Endodermal cell (in vitro differentiated cells): ENCODE measurements around the gene HTRA1. TPM values are rescaled to one million over a fixed set of nuclear protein-coding genes. Genes with fewer than 3 reads are reported as not detected.

Source experiments
- DNase-seq: peaks from one replicate; pipeline ENCODE4 v3.0.0-alpha.2; 2017
- H3K27ac ChIP-seq: 2 replicates; pipeline ENCODE4 v1.5.1; 2013; ENCODE audit warnings: mild to moderate bottlenecking, low read depth, low read length, moderate library complexity
- H3K27me3 ChIP-seq: 2 replicates; pipeline ENCODE4 v1.6.1; 2013; ENCODE audit warnings: mild to moderate bottlenecking, low read length, moderate library complexity; ENCODE audit not compliant: insufficient read depth, control insufficient read depth, poor library complexity, severe bottlenecking
- H3K36me3 ChIP-seq: 2 replicates; pipeline ENCODE4 v1.7.0; 2013; ENCODE audit warnings: mild to moderate bottlenecking, low read length, moderate library complexity; ENCODE audit not compliant: control insufficient read depth, insufficient read depth
- H3K4me1 ChIP-seq: one replicate; pipeline ENCODE4 v1.7.0; 2013; ENCODE audit warnings: low read length; ENCODE audit not compliant: control insufficient read depth, insufficient read depth
- H3K4me3 ChIP-seq: 2 replicates; pipeline ENCODE4 v1.5.1; 2013; ENCODE audit warnings: mild to moderate bottlenecking, low read length, moderate library complexity
- H3K9ac ChIP-seq: 2 replicates; pipeline ENCODE4 v1.6.1; 2013; ENCODE audit warnings: mild to moderate bottlenecking, low read length, moderate library complexity; ENCODE audit not compliant: poor library complexity, severe bottlenecking; ENCODE audit errors: extremely low read depth
- H3K9me3 ChIP-seq: 2 replicates; pipeline ENCODE4 v1.6.1; 2013; ENCODE audit warnings: mild to moderate bottlenecking, low read length, moderate library complexity; ENCODE audit not compliant: control insufficient read depth
- H3K27ac Mint-ChIP-seq: 2 replicates; pipeline ENCODE4 v1.8.0; 2020; ENCODE audit warnings: mixed read lengths
- H3K27me3 Mint-ChIP-seq: 2 replicates; pipeline ENCODE4 v1.8.0; 2021; ENCODE audit warnings: mild to moderate bottlenecking, mixed read lengths; ENCODE audit not compliant: insufficient read depth
- H3K36me3 Mint-ChIP-seq: 2 replicates; pipeline ENCODE4 v1.8.0; 2020; ENCODE audit warnings: low read depth, mixed read lengths
- H3K4me1 Mint-ChIP-seq: 2 replicates; pipeline ENCODE4 v1.8.0; 2020; ENCODE audit warnings: mixed read lengths
- H3K4me3 Mint-ChIP-seq: 2 replicates; pipeline ENCODE4 v1.8.0; 2020; ENCODE audit warnings: mild to moderate bottlenecking, moderate library complexity, mixed read lengths
- H3K9me3 Mint-ChIP-seq: 2 replicates; pipeline ENCODE4 v1.8.0; 2020; ENCODE audit warnings: mild to moderate bottlenecking, mixed read lengths
- CTCF ChIP-seq: fragments of 200-600 bp; sonication (generic); conservative IDR thresholded peaks from 2 replicates; pipeline ENCODE4 v1.5.0; 2021; ENCODE audit warnings: antibody characterized with exemption, mild to moderate bottlenecking
- WGBS, 2 experiments: methylation state at CpG; one replicate each; pipeline versions ENCODE4 v1.1.5 to v1.1.7; 2013; ENCODE audit warnings: missing lambda C conversion rate in 2 of 2, mixed read lengths in 1 of 2; ENCODE audit not compliant: insufficient coverage in 1 of 2, insufficient read length in 1 of 2; 5-methylcytosine and 5-hydroxymethylcytosine counted together
- microRNA-seq: library from miRNA; unstranded; fragments of <30 nt; microRNA quantifications from one replicate; pipeline ENCODE4 v1.2.0, GENCODE V29; 2020; ENCODE audit warnings: borderline microRNAs expressed
- total RNA-seq, 2 donors: library from RNA; stranded (reverse); fragmentation: NEBNext Ultra II Directional in 1 of 2; extraction: Animal tissue kit (Norgen Biotek cat#: 25700) in 1 of 2; gene quantifications; 2 replicates in 1 of 2; 3 replicates in 1 of 2; pipeline ENCODE4 v1.2.1, GENCODE V29; 2021

HTRA1 gene
- total RNA-seq, 2 donors from 2014 or later: 1.7 to 3.1 TPM

DNA sequence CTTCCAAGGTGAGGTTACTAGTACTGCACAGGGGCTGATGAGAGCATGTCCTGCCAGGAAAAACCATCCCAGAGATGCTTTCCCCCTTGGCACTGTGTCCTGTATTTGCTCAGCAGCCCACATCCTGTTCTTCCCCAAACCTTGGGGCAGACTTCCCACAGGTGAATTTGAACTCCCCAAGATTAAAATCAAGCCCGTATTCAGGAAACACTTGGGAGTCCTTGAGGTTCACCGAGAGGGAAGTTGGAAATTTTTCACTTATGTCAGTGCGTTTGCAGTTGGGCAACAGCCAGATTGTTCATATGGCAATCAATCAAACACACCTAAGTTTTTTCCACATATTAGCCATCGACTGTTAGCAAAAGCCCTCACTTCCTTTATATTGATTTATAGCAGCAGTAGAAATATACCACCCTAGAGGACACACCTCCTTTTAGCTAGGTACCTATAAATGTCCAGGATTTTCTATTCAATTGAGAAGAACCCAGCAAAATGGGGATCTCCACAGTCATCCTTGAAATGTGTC, 99.0 kb downstream of the HTRA1 start, which contains the start of gene DMBT1:
Gene DMBT1, plus strand, starts transcription at position 476 of the 526 bp plus-strand sequence. Its CDS starts 17 bp downstream, at position 493.
- 96% methylated on average over 3 to 4 of the region's 4 CpGs for whole genome bisulfite sequencing, 2 experiments

DNA sequence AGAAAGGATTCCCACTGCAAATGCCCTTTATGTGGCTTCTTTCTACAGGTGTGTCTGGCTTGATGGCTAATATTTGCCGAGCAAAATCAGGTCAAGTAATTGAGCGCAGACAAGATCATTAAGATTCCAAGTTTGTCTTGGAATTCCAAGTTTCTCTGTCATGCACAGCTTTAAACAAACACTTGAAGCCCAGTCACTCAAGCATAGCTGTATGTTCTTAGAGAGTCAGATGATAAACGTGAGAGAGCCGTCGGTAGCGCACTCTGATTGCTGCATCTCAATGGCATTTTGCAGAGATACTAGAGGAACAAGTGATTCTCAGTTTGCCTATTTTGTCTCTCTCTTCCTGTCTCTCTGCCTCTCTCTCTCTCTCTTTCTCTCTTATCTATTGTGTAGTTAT, 99.9 kb downstream of the HTRA1 start:
- Histone ChIP-seq H3K4me1 (peaks cover 3% of the 10 kb centered on the region), H3K27me3 (peaks cover 79% of the 10 kb centered on the region), H3K9ac (no peak overlapping the region), H3K4me3 (no peak overlapping the region), H3K27ac (no peak overlapping the region), H3K9me3 (no peaks in the 10 kb centered on the region), H3K36me3 (no peaks in the 10 kb centered on the region)
- H3K27ac Mint-ChIP-seq: no peak overlapping the region
- no peak overlapping the region for H3K4me3 Mint-ChIP-seq
- H3K4me1 Mint-ChIP-seq: peaks cover 27% of the 10 kb centered on the region
- WGBS, 2 experiments: 72 to 81% methylated on average over 6 of the region's 6 CpGs
- no peak for DNase-seq
- TF ChIP-seq CTCF: no peak
- no peaks in the 10 kb centered on the region for H3K9me3 Mint-ChIP-seq
- H3K36me3 Mint-ChIP-seq: no peaks in the 10 kb centered on the region
- H3K27me3 Mint-ChIP-seq: peaks cover 46% of the 10 kb centered on the region

More for the DNA sequence above, 99.0 kb downstream of the HTRA1 start, which contains the start of gene DMBT1:
- Histone ChIP-seq H3K36me3 (no peaks in the 10 kb centered on the region), H3K9me3 (no peaks in the 10 kb centered on the region), H3K4me1 (peaks cover 3% of the 10 kb centered on the region), H3K4me3 (no peak within 1 kb of the TSS), H3K9ac (no peak within 1 kb of the TSS), H3K27me3 (peaks cover 82% of the 10 kb centered on the region), H3K27ac (no peak within 1 kb of the TSS)
- peaks cover 49% of the 10 kb centered on the region for H3K27me3 Mint-ChIP-seq
- no peak within 1 kb of the TSS for H3K4me3 Mint-ChIP-seq
- no peak for DNase-seq
- H3K27ac Mint-ChIP-seq: no peak within 1 kb of the TSS
- TF ChIP-seq CTCF: no peak
- no peaks in the 10 kb centered on the region for H3K36me3 Mint-ChIP-seq
- peaks cover 27% of the 10 kb centered on the region for H3K4me1 Mint-ChIP-seq
- H3K9me3 Mint-ChIP-seq: no peaks in the 10 kb centered on the region

DNA sequence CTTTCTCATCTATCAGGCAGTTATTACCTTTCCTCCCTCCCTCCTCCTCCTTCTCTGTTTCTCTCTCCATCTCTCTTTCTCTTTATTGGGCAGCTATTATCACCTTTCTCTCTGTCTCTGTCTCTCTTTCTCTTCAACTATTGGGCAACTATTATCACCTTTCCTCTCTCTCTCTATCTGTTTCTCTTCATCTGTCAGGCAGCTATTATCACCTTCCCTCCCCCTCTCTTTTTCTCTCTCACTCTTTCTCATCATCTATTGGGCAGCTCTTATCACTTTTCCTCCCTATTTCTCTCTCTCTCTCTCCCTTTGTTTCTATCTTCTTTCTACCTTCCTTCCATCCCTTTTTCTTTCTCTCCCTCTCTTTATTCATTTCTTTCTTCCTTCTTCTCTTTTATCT, 100.4 kb downstream of the HTRA1 start:
- no peak for DNase-seq
- H3K9ac ChIP-seq: no peak overlapping the region
- TF ChIP-seq CTCF: no peak
- H3K9me3 Mint-ChIP-seq: no peaks in the 10 kb centered on the region
- no peak overlapping the region for H3K27ac ChIP-seq
- no peaks in the 10 kb centered on the region for H3K9me3 ChIP-seq
- H3K36me3 ChIP-seq: no peaks in the 10 kb centered on the region
- no peak overlapping the region for H3K4me3 Mint-ChIP-seq
- no peaks in the 10 kb centered on the region for H3K36me3 Mint-ChIP-seq
- H3K27me3 ChIP-seq: peaks cover 73% of the 10 kb centered on the region
- H3K27me3 Mint-ChIP-seq: peaks cover 41% of the 10 kb centered on the region
- peaks cover 27% of the 10 kb centered on the region for H3K4me1 Mint-ChIP-seq
- no peak overlapping the region for H3K4me3 ChIP-seq
- no peak overlapping the region for H3K27ac Mint-ChIP-seq
- H3K4me1 ChIP-seq: peaks cover 3% of the 10 kb centered on the region

Small RNA genes lying within 50 kb of the gene (microRNA-seq; reads per million reads assigned to microRNA genes)
- gene MIR3941: not detected

Other genes starting within 250 kb of the HTRA1 start
- gene BTBD16, start 190.3 kb upstream of the HTRA1 start, total RNA-seq: not detected
- gene PLEKHA1, start 86.8 kb upstream of the HTRA1 start, total RNA-seq: 10 to 100 TPM; 29.6 to 49.0 TPM
- gene ARMS2, start 6.9 kb upstream of the HTRA1 start, total RNA-seq: not detected
- not detected for gene DMBT1, start 99.2 kb downstream of the HTRA1 start, total RNA-seq
- gene C10orf120, start 238.3 kb downstream of the HTRA1 start, total RNA-seq: not detected